Left lung (tissue), 10 donors: ENCODE measurements around the gene PDLIM7. TPM values are rescaled to one million over a fixed set of nuclear protein-coding genes. Genes with fewer than 3 reads are reported as not detected.

Source experiments
- ATAC-seq: fragments of 200-7000 bp; cut with Tn5 transposase; one replicate; pipeline ENCODE4 v1.9.1; 2020; ENCODE audit warnings: moderate library complexity
- DNase-seq, 4 donors: peaks; one replicate each; pipeline ENCODE4 v3.0.0-alpha.2; 2013 to 2020
- H3K27ac ChIP-seq, 2 donors: fragments of 200-600 bp; sonication (generic) in 1 of 2; one replicate each; pipeline versions ENCODE4 v1.5.0 to v1.8.0; 2020 to 2021
- H3K27me3 ChIP-seq, 2 donors: fragments of 200-600 bp; sonication (generic) in 1 of 2; one replicate each; pipeline versions ENCODE4 v1.5.0 to v1.8.0; 2020 to 2021
- H3K36me3 ChIP-seq, 2 donors: fragments of 200-600 bp; sonication (generic) in 1 of 2; one replicate each; pipeline versions ENCODE4 v1.5.0 to v1.8.0; 2020 to 2021
- H3K4me1 ChIP-seq, 2 donors: fragments of 200-600 bp; one replicate each; pipeline ENCODE4 v1.8.0; 2021
- H3K4me3 ChIP-seq, 2 donors: fragments of 200-600 bp; sonication (generic) in 1 of 2; one replicate each; pipeline versions ENCODE4 v1.5.0 to v1.8.0; 2020 to 2021; ENCODE audit warnings: mild to moderate bottlenecking in 1 of 2
- H3K9me3 ChIP-seq, 2 donors: fragments of 200-600 bp; sonication (generic) in 1 of 2; one replicate each; pipeline versions ENCODE4 v1.5.0 to v1.8.0; 2020 to 2021
- intact Hi-C, 2 donors: fragments of 100-400 bp; cut with DNase I; formaldehyde crosslinking; loops; one replicate each; pipeline versions ENCODE4 v1.11.2 to v1.14.2; 2022
- polyA plus RNA-seq, 6 donors: library from polyadenylated mRNA; unstranded; fragments of 120-200 nt; gene quantifications; one replicate each; pipeline ENCODE4 v1.2.1, GENCODE V29; 2013; ENCODE audit not compliant: insufficient read length in 6 of 6
- total RNA-seq, 2 donors: library from RNA; stranded (reverse); fragmentation: NEBNext Ultra II Directional; extraction: Animal tissue kit (Norgen Biotek cat#: 25700); gene quantifications; one replicate each; pipeline ENCODE4 v1.2.1, GENCODE V29; 2021
- TF ChIP-seq, protein P1 (sequence below), 2 donors: fragments of 200-600 bp; sonication (generic) in 1 of 2; IDR thresholded peaks; one replicate each; pipeline versions ENCODE4 v1.5.0 to v1.8.0; 2021; ENCODE audit warnings: antibody characterized with exemption in 2 of 2
- donor health status: DM: no; HTN: yes; CAD: no.
- donor health status: DM: no; HTN: no; CAD: no.

Gene PDLIM7
- total and polyA plus RNA-seq, 8 donors = 60.9 to 141 (median 90.2) TPM

DNA sequence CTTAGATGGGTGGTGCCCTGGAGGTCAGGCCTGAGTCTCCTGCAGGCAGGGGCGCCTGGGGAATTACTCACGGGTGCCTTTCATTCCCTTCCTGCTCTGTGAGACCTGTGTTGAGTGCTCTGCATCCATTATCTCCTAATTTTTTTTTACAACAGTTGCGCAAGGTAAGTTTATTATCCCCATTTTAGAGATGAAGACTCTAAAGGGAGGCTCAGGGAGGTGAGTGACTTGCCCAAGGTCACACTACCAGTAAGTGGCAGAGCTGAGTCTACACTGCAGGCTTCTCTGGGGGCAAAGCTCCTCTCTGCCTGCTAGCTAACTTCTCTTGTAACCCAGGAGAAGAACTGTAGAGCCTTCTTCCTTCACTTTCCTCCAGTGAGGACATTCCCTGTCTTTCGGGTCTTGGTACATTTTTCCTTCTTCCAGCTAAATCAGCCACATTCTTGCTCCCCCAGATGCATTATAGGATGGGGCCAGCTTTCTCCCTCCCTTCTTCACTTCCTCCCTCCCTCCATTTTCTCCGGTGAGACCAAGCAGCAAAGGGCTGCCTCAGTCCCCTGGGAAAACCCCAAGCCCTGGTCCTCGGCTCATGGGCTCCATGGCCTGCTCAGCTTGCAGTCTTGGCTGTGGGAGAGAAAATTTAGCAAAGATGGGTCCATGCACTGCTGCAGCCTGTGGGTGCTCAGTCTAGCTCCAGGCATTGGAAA, 49.0 kb downstream of the PDLIM7 start:
- H3K9me3 ChIP-seq = no peaks in the 10 kb centered on the region
- H3K4me3 ChIP-seq = no peak overlapping the region
- H3K27me3 ChIP-seq = peaks cover 0 to 74% of the 10 kb centered on the region in 2 donors
- H3K36me3 ChIP-seq = peaks cover 0 to 6% of the 10 kb centered on the region in 2 donors
- no peak for DNase-seq
- H3K27ac ChIP-seq = no peak overlapping the region
- ATAC-seq = no peak
- peaks cover 7 to 44% of the 10 kb centered on the region in 2 donors for H3K4me1 ChIP-seq
- intact Hi-C loops = no loop called here
- TF ChIP-seq, protein P1, sequence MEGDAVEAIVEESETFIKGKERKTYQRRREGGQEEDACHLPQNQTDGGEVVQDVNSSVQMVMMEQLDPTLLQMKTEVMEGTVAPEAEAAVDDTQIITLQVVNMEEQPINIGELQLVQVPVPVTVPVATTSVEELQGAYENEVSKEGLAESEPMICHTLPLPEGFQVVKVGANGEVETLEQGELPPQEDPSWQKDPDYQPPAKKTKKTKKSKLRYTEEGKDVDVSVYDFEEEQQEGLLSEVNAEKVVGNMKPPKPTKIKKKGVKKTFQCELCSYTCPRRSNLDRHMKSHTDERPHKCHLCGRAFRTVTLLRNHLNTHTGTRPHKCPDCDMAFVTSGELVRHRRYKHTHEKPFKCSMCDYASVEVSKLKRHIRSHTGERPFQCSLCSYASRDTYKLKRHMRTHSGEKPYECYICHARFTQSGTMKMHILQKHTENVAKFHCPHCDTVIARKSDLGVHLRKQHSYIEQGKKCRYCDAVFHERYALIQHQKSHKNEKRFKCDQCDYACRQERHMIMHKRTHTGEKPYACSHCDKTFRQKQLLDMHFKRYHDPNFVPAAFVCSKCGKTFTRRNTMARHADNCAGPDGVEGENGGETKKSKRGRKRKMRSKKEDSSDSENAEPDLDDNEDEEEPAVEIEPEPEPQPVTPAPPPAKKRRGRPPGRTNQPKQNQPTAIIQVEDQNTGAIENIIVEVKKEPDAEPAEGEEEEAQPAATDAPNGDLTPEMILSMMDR (IDR thresholded peaks at IDR 0.05) = no peak

DNA sequence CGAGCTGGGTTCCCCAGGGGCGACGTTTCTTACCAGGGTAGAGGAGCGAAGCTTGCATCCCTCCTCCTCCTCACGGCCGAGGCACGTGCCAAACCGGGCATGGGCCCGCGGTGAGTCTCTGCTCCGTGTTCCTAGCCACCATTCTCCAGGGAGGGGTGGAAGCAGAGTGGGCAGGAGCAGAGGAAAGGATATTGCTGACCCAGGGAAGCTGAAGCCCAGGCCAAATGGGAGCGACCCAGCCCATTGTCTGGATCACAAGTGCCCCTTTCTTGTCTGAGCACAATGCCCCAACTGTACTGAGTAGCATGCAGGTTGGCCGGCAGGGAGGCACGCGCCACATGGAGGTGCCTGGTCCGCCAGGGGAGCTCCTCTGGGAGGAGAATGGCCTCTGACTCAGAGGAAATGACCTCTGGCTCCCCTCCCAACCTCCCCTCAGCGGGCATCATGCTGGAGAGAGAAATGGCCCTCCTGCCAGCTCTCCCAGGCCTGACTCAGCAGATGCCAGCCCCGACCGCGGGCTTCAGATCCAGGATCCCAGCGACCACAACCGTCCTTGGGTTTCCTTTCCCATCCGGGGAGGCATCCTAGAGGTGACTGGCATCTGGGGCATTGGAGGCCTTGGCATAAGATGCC, 49.7 kb downstream of the PDLIM7 start:
- H3K4me3 ChIP-seq = no peak overlapping the region
- peaks cover 7 to 41% of the 10 kb centered on the region in 2 donors for H3K4me1 ChIP-seq
- peak in 1 of 4 donors; percentile 84 for DNase-seq
- peaks cover 0 to 68% of the 10 kb centered on the region in 2 donors for H3K27me3 ChIP-seq
- no peak overlapping the region for H3K27ac ChIP-seq
- no peaks in the 10 kb centered on the region for H3K9me3 ChIP-seq
- TF ChIP-seq, protein P1 (IDR thresholded peaks at IDR 0.05) = no peak
- peak; percentile 33 for ATAC-seq
- H3K36me3 ChIP-seq = peaks cover 0 to 13% of the 10 kb centered on the region in 2 donors
- intact Hi-C loops = no loop called here

DNA sequence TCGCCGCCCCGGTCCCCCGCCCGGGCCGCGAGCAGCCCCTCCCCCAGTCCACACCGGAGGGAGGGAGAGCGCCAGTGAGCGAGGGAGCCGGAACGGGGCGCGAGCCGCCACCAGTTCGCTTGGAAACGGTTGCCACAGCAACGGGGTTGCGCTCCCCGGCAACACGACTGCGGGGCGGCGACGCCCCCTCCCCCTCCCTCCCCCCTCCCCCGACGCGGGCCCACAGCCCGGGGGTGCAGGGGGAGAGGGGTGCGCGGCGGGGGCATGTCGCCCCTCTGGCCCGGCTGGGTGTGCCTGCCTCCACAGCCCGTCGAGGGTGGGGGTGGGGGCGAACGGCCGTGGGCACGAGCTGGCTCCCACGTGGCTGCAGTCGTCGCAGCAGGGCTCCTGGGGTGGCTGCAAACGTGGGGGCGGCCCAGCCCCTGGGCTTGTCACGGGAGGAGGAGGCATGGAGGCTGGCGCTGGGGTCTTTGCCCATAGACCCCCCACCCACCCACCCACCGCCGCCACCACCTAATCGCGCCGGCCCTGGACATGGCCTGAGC, 50.3 kb downstream of the PDLIM7 start:
- H3K36me3 ChIP-seq = peaks cover 0 to 18% of the 10 kb centered on the region in 2 donors
- TF ChIP-seq, protein P1 (IDR thresholded peaks at IDR 0.05) = no peak
- intact Hi-C loops = no loop called here
- ATAC-seq (peak; percentile 14), DNase-seq (peak in 3 of 4 donors; percentile 43 to 86 (median 83))
- H3K4me1 ChIP-seq = peaks cover 7 to 41% of the 10 kb centered on the region in 2 donors
- peak overlapping the region in 1 of 2 donors; percentile 64 for H3K27ac ChIP-seq
- no peaks in the 10 kb centered on the region for H3K9me3 ChIP-seq
- peak overlapping the region; percentile 42 to 50 for H3K4me3 ChIP-seq
- H3K27me3 ChIP-seq = peaks cover 0 to 63% of the 10 kb centered on the region in 2 donors

DNA sequence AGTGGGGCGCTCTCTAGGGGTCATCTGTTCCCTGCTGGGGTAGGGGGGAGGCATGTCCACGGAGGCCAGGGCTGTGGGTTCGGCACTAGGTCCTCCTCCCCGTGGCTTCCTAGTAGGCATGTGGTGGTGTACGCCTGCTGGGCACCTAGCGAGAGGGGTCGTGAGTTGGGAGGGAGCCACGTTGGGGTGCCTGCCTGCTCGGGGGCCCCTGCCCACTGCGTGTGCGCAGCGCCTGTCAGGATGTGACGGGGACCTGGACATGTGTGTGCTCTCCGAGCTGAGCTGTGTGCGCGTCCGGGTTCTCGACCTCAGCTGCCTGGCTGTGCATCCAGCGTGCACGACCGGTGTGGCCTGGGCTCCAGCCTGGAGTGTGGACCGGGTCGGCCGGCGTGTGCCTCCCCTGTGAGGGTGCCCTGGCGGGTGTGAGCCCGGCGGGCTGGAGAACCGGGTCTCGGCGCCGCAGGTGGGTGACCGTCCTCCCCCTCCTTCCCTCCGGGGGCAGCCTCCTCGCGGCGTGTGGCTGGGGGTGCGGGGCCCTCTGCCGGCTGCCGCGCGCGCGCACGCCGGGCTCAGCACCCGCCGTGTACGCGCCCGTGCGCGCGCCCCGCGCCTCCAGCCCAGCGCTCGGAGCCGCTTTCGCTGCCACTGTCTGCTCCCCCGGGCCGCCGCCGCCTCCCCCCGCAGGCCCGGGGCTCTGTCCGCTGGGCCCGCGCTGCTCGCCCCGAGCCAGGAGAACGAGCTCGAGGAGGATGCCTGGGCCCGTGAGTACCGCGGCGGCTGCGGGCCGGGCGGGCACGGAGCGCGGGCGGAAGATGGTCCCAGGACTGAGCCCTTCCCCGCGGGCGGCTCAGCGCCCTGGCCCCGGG, 51.0 kb downstream of the PDLIM7 start, which contains the start of gene PRR7:
TSS of gene PRR7 (plus strand) at position 615 of the 866 bp plus-strand sequence. CDS start 8,254 bp downstream, outside the sequence.
- intact Hi-C loops = no loop called here
- peaks cover 0 to 26% of the 10 kb centered on the region in 2 donors for H3K36me3 ChIP-seq
- TF ChIP-seq, protein P1 (IDR thresholded peaks at IDR 0.05) = no peak
- H3K4me1 ChIP-seq = peaks cover 7 to 41% of the 10 kb centered on the region in 2 donors
- H3K27me3 ChIP-seq = peaks cover 0 to 58% of the 10 kb centered on the region in 2 donors
- peak within 1 kb of the TSS in 1 of 2 donors; percentile 64 for H3K27ac ChIP-seq
- DNase-seq (peak in 3 of 4 donors; percentile 67 to 88 (median 76)), ATAC-seq (peak; percentile 77)
- peak within 1 kb of the TSS; percentile 42 to 50 for H3K4me3 ChIP-seq
- no peaks in the 10 kb centered on the region for H3K9me3 ChIP-seq
